Esophagus squamous epithelium (tissue), 4 donors: ENCODE results near the gene LIN9.

Experiments
- POLR2A ChIP-seq, 4 donors: fragments of 450-650 bp; IDR thresholded peaks; one replicate each; pipeline ENCODE4 v1.6.1; 2017; ENCODE audit warnings: antibody characterized with exemption in 4 of 4, mild to moderate bottlenecking in 4 of 4, moderate library complexity in 3 of 4
- TF ChIP-seq, protein P1 (sequence below), 6 experiments: fragments of 450-650 bp in 4 of 6; fragments of 200-600 bp in 2 of 6; sonication (generic) in 2 of 6; IDR thresholded peaks; one replicate each; pipeline ENCODE4 v1.5.1; 2016 to 2019; ENCODE audit warnings: antibody characterized with exemption in 6 of 6, mild to moderate bottlenecking in 4 of 6, moderate library complexity in 4 of 6

DNA sequence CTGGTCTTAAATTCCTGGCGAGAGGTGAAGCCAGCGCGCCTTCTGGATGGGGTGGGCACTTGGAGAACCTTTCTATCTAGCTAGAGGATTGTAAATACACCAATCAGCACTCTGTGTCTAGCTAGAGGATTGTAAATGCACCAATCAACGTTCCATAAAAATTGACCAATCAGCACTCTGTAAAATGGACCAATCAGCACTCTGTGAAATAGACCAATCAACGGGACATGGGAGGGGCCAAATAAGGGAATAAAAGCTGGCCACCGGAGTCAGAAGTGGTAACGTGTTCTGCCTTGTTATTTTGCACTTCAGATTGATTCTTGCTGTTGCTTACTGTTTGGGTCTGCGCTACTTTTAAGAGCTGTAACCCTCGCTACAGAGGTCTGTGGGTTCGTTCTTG is 12.0 kb upstream of the LIN9 start:
- TF ChIP-seq, protein P1, sequence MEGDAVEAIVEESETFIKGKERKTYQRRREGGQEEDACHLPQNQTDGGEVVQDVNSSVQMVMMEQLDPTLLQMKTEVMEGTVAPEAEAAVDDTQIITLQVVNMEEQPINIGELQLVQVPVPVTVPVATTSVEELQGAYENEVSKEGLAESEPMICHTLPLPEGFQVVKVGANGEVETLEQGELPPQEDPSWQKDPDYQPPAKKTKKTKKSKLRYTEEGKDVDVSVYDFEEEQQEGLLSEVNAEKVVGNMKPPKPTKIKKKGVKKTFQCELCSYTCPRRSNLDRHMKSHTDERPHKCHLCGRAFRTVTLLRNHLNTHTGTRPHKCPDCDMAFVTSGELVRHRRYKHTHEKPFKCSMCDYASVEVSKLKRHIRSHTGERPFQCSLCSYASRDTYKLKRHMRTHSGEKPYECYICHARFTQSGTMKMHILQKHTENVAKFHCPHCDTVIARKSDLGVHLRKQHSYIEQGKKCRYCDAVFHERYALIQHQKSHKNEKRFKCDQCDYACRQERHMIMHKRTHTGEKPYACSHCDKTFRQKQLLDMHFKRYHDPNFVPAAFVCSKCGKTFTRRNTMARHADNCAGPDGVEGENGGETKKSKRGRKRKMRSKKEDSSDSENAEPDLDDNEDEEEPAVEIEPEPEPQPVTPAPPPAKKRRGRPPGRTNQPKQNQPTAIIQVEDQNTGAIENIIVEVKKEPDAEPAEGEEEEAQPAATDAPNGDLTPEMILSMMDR (IDR thresholded peaks at IDR 0.05) = no peak
- no peak for TF ChIP-seq POLR2A (IDR thresholded peaks at IDR 0.05)
